ENCODE measurements around the gene CDH3.

DNA sequence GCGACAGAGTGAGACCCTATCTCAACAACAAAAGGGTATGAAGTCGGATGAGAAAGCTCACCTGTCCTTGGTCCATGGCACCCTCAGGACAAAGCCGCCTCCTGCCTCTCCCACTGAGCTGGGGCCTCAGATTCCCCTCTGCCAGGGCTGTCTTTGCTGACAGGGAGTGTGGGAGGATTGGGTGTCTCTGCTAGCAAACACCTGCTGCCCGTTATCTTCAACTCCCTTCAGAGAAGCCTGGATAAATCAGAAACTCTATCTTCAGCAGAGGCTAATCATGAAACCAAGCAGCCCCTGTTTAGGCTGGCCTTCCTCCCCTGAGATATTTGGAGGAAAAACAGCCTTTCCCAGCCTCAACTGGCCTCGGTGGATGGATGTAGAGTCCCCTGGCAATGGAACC is 55.7 kb downstream of the CDH3 start:
- TF ChIP-seq, protein P1, sequence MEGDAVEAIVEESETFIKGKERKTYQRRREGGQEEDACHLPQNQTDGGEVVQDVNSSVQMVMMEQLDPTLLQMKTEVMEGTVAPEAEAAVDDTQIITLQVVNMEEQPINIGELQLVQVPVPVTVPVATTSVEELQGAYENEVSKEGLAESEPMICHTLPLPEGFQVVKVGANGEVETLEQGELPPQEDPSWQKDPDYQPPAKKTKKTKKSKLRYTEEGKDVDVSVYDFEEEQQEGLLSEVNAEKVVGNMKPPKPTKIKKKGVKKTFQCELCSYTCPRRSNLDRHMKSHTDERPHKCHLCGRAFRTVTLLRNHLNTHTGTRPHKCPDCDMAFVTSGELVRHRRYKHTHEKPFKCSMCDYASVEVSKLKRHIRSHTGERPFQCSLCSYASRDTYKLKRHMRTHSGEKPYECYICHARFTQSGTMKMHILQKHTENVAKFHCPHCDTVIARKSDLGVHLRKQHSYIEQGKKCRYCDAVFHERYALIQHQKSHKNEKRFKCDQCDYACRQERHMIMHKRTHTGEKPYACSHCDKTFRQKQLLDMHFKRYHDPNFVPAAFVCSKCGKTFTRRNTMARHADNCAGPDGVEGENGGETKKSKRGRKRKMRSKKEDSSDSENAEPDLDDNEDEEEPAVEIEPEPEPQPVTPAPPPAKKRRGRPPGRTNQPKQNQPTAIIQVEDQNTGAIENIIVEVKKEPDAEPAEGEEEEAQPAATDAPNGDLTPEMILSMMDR (conservative IDR thresholded peaks at IDR 0.05; ENCODE audit: low read depth, low read length) = no peak
- no peak for TF ChIP-seq EZH2 (IDR thresholded peaks at IDR 0.05; ENCODE audit: borderline replicate concordance, low read depth, low read length, poor library complexity, severe bottlenecking)
